K562 (cell line): ENCODE results near the gene HPCAL1.

Experiments
- ATF6 ChIP-seq: sonication (generic); formaldehyde crosslinking; IDR thresholded peaks from 2 replicates; pipeline ENCODE4 v1.4.0; 2020; ENCODE audit warnings: mild to moderate bottlenecking, missing genetic modification reagents
- CTCF ChIP-seq, 3 experiments: IDR thresholded peaks in 2 of 3; conservative IDR thresholded peaks in 1 of 3; 2 replicates each; pipeline ENCODE4 v1.5.1; 2011 to 2012; ENCODE audit warnings: low read length in 3 of 3, mild to moderate bottlenecking in 3 of 3, control low read depth in 2 of 3, improper control_type of control experiment in 1 of 3, inconsistent platforms in 1 of 3, low read depth in 1 of 3, mixed read lengths in 1 of 3, moderate library complexity in 1 of 3; ENCODE audit not compliant: insufficient read depth in 2 of 3
- E2F8 ChIP-seq: fragments of 450-650 bp; IDR thresholded peaks from 2 replicates; pipeline ENCODE4 v1.7.1; 2018; ENCODE audit warnings: mild to moderate bottlenecking, low read depth; ENCODE audit not compliant: partially characterized antibody
- GATA2 ChIP-seq: sonication (generic); formaldehyde crosslinking; IDR thresholded peaks from 2 replicates; pipeline ENCODE4 v1.4.0; 2020; ENCODE audit warnings: mild to moderate bottlenecking, missing genetic modification reagents
- JUND ChIP-seq, 2 experiments: IDR thresholded peaks; 2 replicates in 1 of 2; 3 replicates in 1 of 2; pipeline ENCODE4 v1.6.1; 2011; ENCODE audit warnings: borderline replicate concordance in 2 of 2, low read depth in 2 of 2, low read length in 2 of 2, improper control_type of control experiment in 1 of 2, missing biosample characterization in 1 of 2, missing genetic modification characterization in 1 of 2, missing genetic modification reagents in 1 of 2
- MYC ChIP-seq, 2 experiments: fragments of 250-450 bp in 1 of 2; sonication (Bioruptor Pico) in 1 of 2; IDR thresholded peaks; 2 replicates each; pipeline versions ENCODE4 v1.5.1 to v1.6.1; 2012 to 2021; ENCODE audit warnings: low read depth in 2 of 2, borderline replicate concordance in 1 of 2, improper control_type of control experiment in 1 of 2, low read length in 1 of 2, mild to moderate bottlenecking in 1 of 2, moderate library complexity in 1 of 2
- NFIC ChIP-seq: fragments of 450-650 bp; IDR thresholded peaks from 2 replicates; pipeline ENCODE4 v1.6.1; 2017; ENCODE audit warnings: mild to moderate bottlenecking, inconsistent platforms
- POLR3A ChIP-seq: IDR thresholded peaks from 2 replicates; pipeline ENCODE4 v1.6.1; 2011; ENCODE audit warnings: borderline replicate concordance, mild to moderate bottlenecking, moderate library complexity; ENCODE audit not compliant: insufficient read length, insufficient read depth; ENCODE audit errors: extremely low read depth
- PTRF ChIP-seq: fragments of 450-650 bp; IDR thresholded peaks from 2 replicates; pipeline ENCODE4 v1.6.1; 2016; ENCODE audit warnings: mild to moderate bottlenecking, missing genetic modification characterization, missing compliant biosample characterization
- RAD21 ChIP-seq, 2 experiments: fragments of 250-450 bp in 1 of 2; fragments of 450-650 bp in 1 of 2; sonication (Bioruptor Pico) in 1 of 2; formaldehyde crosslinking in 1 of 2; IDR thresholded peaks in 1 of 2; conservative IDR thresholded peaks in 1 of 2; 2 replicates each; pipeline versions ENCODE4 v1.4.0 to v1.8.0; 2020 to 2022; ENCODE audit warnings: mild to moderate bottlenecking in 2 of 2, moderate library complexity in 1 of 2
- RFX5 ChIP-seq: IDR thresholded peaks from 2 replicates; pipeline ENCODE4 v1.6.1; 2011; ENCODE audit warnings: low read depth, mild to moderate bottlenecking, improper control_type of control experiment, low read length
- STAT5B ChIP-seq: fragments of 250-450 bp; sonication (Bioruptor Pico); IDR thresholded peaks from 2 replicates; pipeline ENCODE4 v1.8.0; 2021; ENCODE audit warnings: mild to moderate bottlenecking, inconsistent platforms
- ZNF133 ChIP-seq: fragments of 250-450 bp; sonication (Bioruptor Pico); IDR thresholded peaks from 2 replicates; pipeline ENCODE4 v1.4.0; 2020; ENCODE audit warnings: mild to moderate bottlenecking
- ZNF217 ChIP-seq: sonication (generic); formaldehyde crosslinking; IDR thresholded peaks from 2 replicates; pipeline ENCODE4 v1.8.0; 2022; ENCODE audit warnings: mild to moderate bottlenecking, missing genetic modification reagents

- TF ChIP-seq ZNF217 (CRISPR knock-in tag) (no peak), PTRF (no peak), ATF6 (no peak), CTCF (IDR thresholded peaks at IDR 0.05 in 2 of 3, conservative IDR thresholded peaks at IDR 0.05 in 1 of 3; ENCODE audit: insufficient read depth in 2 of 3, low read depth in 1 of 3, low read length in 3 of 3) (no peak), E2F8 (no peak), MYC (IDR thresholded peaks at IDR 0.05; ENCODE audit: low read depth, low read length) (no peak), MYC (CRISPR knock-in tag; IDR thresholded peaks at IDR 0.05; ENCODE audit: borderline replicate concordance, low read depth) (no peak), ZNF133 (no peak), NFIC (no peak), RAD21 (CRISPR knock-in tag; conservative IDR thresholded peaks at IDR 0.05 in 1 of 2, IDR thresholded peaks at IDR 0.05 in 1 of 2) (no peak), POLR3A (no peak), RFX5 (no peak), JUND (IDR thresholded peaks at IDR 0.05; ENCODE audit: borderline replicate concordance, low read depth, low read length) (no peak), JUND (tag; IDR thresholded peaks at IDR 0.05; ENCODE audit: borderline replicate concordance, low read depth, low read length) (no peak), STAT5B (CRISPR knock-in tag) (no peak), GATA2 (CRISPR knock-in tag) (no peak)
These were observed 2.3 kb upstream of the HPCAL1 start for GRCh38 chr2:10300328-10300920.
